H1 (cell line): Measurements from ENCODE around the gene TJP3. TPM values are rescaled to one million over a fixed set of nuclear protein-coding genes. Genes with fewer than 3 reads are reported as not detected.

Experiments used
- CTCF ChIA-PET: fragments of 300-600 bp; sonication (Branson Sonifier 250); formaldehyde crosslinking; loops from one replicate; lab custom pipeline; 2021; ENCODE audit not compliant: partially characterized antibody; lab: Charles Lee
- POLR2A ChIA-PET: fragments of 300-600 bp; sonication (Branson Sonifier 250); formaldehyde crosslinking; loops from one replicate; lab custom pipeline; 2021; ENCODE audit warnings: inconsistent platforms; ENCODE audit not compliant: partially characterized antibody; lab: Charles Lee
- DNase-seq, 2 experiments: peaks; one replicate each; pipeline versions ENCODE4 v3.0.0 to v3.0.0-alpha.2; 2010 to 2022; ENCODE audit warnings: low spot score in 2 of 2, low read depth in 1 of 2, mixed read lengths in 1 of 2
- FAIRE-seq: peaks from 2 replicates; lab custom pipeline; 2011; peaks lifted over from hg19 to GRCh38; lab: Jason Lieb, UNC
- H2AFZ ChIP-seq: 2 replicates; pipeline ENCODE4 v1.8.1; 2012; ENCODE audit warnings: low read length, inconsistent platforms
- H2AK5ac ChIP-seq: 2 replicates; pipeline ENCODE4 v1.6.1; 2013; ENCODE audit warnings: low read depth, low read length
- H2BK120ac ChIP-seq: replicated peaks from 2 replicates; pipeline ENCODE3; 2013; ENCODE audit warnings: low read depth, low read length, inconsistent platforms
- H2BK12ac ChIP-seq: 2 replicates; pipeline ENCODE4 v1.6.1; 2013; ENCODE audit warnings: low read depth, low read length
- H2BK15ac ChIP-seq: 2 replicates; pipeline ENCODE4 v1.6.1; 2013; ENCODE audit warnings: low read length
- H2BK20ac ChIP-seq: 2 replicates; pipeline ENCODE4 v1.6.1; 2013; ENCODE audit warnings: low read length
- H2BK5ac ChIP-seq: 2 replicates; pipeline ENCODE4 v1.6.1; 2013; ENCODE audit warnings: low read depth, low read length
- H3K14ac ChIP-seq: 2 replicates; pipeline ENCODE4 v1.6.1; 2013; ENCODE audit warnings: inconsistent platforms; ENCODE audit not compliant: insufficient read length
- H3K18ac ChIP-seq: 2 replicates; pipeline ENCODE4 v1.6.1; 2013; ENCODE audit warnings: low read length; ENCODE audit errors: extremely low read depth
- H3K23ac ChIP-seq: 2 replicates; pipeline ENCODE4 v1.6.1; 2013; ENCODE audit warnings: inconsistent platforms; ENCODE audit not compliant: insufficient read length
- H3K23me2 ChIP-seq: 2 replicates; pipeline ENCODE4 v1.6.1; 2013; ENCODE audit warnings: low read depth, low read length
- H3K27ac ChIP-seq: 2 replicates; pipeline ENCODE4 v1.6.1; 2011; ENCODE audit warnings: low read depth, low read length, inconsistent platforms
- H3K27me3 ChIP-seq, 4 experiments: replicated peaks in 1 of 4; 1 replicate in 1 of 4; 2 replicates in 3 of 4; pipeline versions ENCODE4 v1.6.1 to v1.8.1; 2011 to 2013; ENCODE audit warnings: low read length in 3 of 4, mild to moderate bottlenecking in 3 of 4, inconsistent platforms in 2 of 4, mixed read lengths in 2 of 4, moderate library complexity in 1 of 4; ENCODE audit not compliant: control insufficient read depth in 3 of 4, insufficient read depth in 3 of 4; ENCODE audit errors: extremely low read depth in 1 of 4
- H3K36me3 ChIP-seq, 4 experiments: 2 replicates each; pipeline versions ENCODE4 v1.6.1 to v1.8.1; 2011 to 2013; ENCODE audit warnings: mild to moderate bottlenecking in 4 of 4, low read length in 3 of 4, moderate library complexity in 2 of 4, control low read depth in 1 of 4, inconsistent platforms in 1 of 4; ENCODE audit not compliant: insufficient read depth in 4 of 4, control insufficient read depth in 2 of 4
- H3K4ac ChIP-seq: replicated peaks from 2 replicates; pipeline ENCODE3; 2013; ENCODE audit warnings: low read length, low read depth, mixed read lengths, inconsistent platforms; ENCODE audit not compliant: insufficient read length
- H3K4me1 ChIP-seq, 4 experiments: replicated peaks in 1 of 4; 1 replicate in 1 of 4; 2 replicates in 3 of 4; pipeline versions ENCODE4 v1.6.1 to v1.8.1; 2011 to 2013; ENCODE audit warnings: low read length in 3 of 4, inconsistent platforms in 2 of 4, mixed read lengths in 1 of 4; ENCODE audit not compliant: insufficient read depth in 4 of 4, control insufficient read depth in 3 of 4
- H3K4me2 ChIP-seq, 2 experiments: 2 replicates each; pipeline versions ENCODE4 v1.6.1 to v1.8.1; 2011 to 2013; ENCODE audit warnings: low read depth in 2 of 2, low read length in 2 of 2, control low read depth in 1 of 2, inconsistent platforms in 1 of 2, mild to moderate bottlenecking in 1 of 2; ENCODE audit not compliant: insufficient read depth in 1 of 2
- H3K4me3 ChIP-seq, 4 experiments: fragments of 200-600, 300-600 bp in 1 of 4; sonication (generic), shearing (Covaris generic), sonication (Bioruptor Twin) in 1 of 4; 2 replicates each; pipeline versions ENCODE4 v1.5.1 to v1.8.1; 2011 to 2016; ENCODE audit warnings: low read length in 4 of 4, low read depth in 3 of 4, control low read depth in 2 of 4, inconsistent platforms in 2 of 4, mild to moderate bottlenecking in 2 of 4, mixed read lengths in 1 of 4, moderate library complexity in 1 of 4; ENCODE audit not compliant: insufficient read depth in 2 of 4; ENCODE audit errors: extremely low read depth in 1 of 4
- H3K56ac ChIP-seq: replicated peaks from 2 replicates; pipeline ENCODE3; 2013; ENCODE audit warnings: low read depth, mild to moderate bottlenecking, mixed read lengths, low read length, inconsistent platforms; ENCODE audit not compliant: insufficient read length
- H3K79me1 ChIP-seq: 2 replicates; pipeline ENCODE4 v1.6.1; 2013; ENCODE audit warnings: low read depth, low read length, control low read depth
- H3K79me2 ChIP-seq, 2 experiments: 2 replicates each; pipeline versions ENCODE4 v1.6.1 to v1.8.1; 2012 to 2013; ENCODE audit warnings: low read length in 2 of 2, mild to moderate bottlenecking in 2 of 2, inconsistent platforms in 1 of 2; ENCODE audit not compliant: insufficient read depth in 2 of 2, control insufficient read depth in 1 of 2
- H3K9ac ChIP-seq, 4 experiments: replicated peaks in 1 of 4; 1 replicate in 1 of 4; 2 replicates in 3 of 4; pipeline versions ENCODE4 v1.6.1 to v1.8.1; 2011 to 2013; ENCODE audit warnings: low read depth in 3 of 4, low read length in 3 of 4, control low read depth in 2 of 4, mild to moderate bottlenecking in 2 of 4, moderate library complexity in 2 of 4, inconsistent platforms in 1 of 4; ENCODE audit errors: extremely low read depth in 1 of 4
- H3K9me3 ChIP-seq, 2 experiments: 2 replicates each; pipeline versions ENCODE4 v1.6.1 to v1.8.1; 2012 to 2013; ENCODE audit warnings: mild to moderate bottlenecking in 2 of 2, moderate library complexity in 2 of 2, control low read depth in 1 of 2, inconsistent platforms in 1 of 2, low read depth in 1 of 2, low read length in 1 of 2, mixed read lengths in 1 of 2; ENCODE audit not compliant: insufficient read depth in 2 of 2
- H4K20me1 ChIP-seq, 2 experiments: replicated peaks in 1 of 2; 2 replicates each; pipeline versions ENCODE3 to v1.8.1; 2011 to 2013; ENCODE audit warnings: inconsistent platforms in 2 of 2, low read length in 2 of 2, mild to moderate bottlenecking in 1 of 2; ENCODE audit not compliant: insufficient read depth in 2 of 2, control insufficient read depth in 1 of 2
- H4K5ac ChIP-seq: 2 replicates; pipeline ENCODE4 v1.6.1; 2013; ENCODE audit warnings: low read length, low read depth, mixed read lengths, inconsistent platforms; ENCODE audit not compliant: insufficient read length
- H4K8ac ChIP-seq: 2 replicates; pipeline ENCODE4 v1.8.0; 2013; ENCODE audit warnings: mild to moderate bottlenecking, moderate library complexity, low read length, inconsistent platforms; ENCODE audit not compliant: insufficient read depth; ENCODE audit errors: extremely low read depth
- H4K91ac ChIP-seq: replicated peaks from 2 replicates; pipeline ENCODE3; 2013; ENCODE audit warnings: low read length, mixed read lengths, inconsistent platforms; ENCODE audit not compliant: insufficient read length
- ATF3 ChIP-seq: IDR thresholded peaks from 2 replicates; pipeline ENCODE4 v1.6.1; 2011; ENCODE audit warnings: low read depth, mild to moderate bottlenecking, low read length; ENCODE audit not compliant: insufficient read depth
- CBX8 ChIP-seq: fragments of 300-800, 300-1000 bp; sonication (generic); IDR thresholded peaks from 2 replicates; pipeline ENCODE4 v1.7.1; 2016; ENCODE audit warnings: low read depth, low read length, borderline replicate concordance
- NRF1 ChIP-seq: IDR thresholded peaks from 2 replicates; pipeline ENCODE4 v1.6.1; 2011; ENCODE audit warnings: mild to moderate bottlenecking, low read depth, low read length, improper control_type of control experiment
- USF2 ChIP-seq: IDR thresholded peaks from 2 replicates; pipeline ENCODE4 v1.6.1; 2011; ENCODE audit warnings: low read length, improper control_type of control experiment
- WGBS, 2 experiments: shearing (Covaris generic) in 1 of 2; methylation state at CpG; one replicate each; pipeline versions ENCODE4 v1.1.6 to v1.1.7; 2013 to 2015; ENCODE audit warnings: low lambda C conversion rate in 2 of 2, mixed read lengths in 2 of 2, inconsistent platforms in 1 of 2, low coverage in 1 of 2, missing lambda C conversion rate in 1 of 2; ENCODE audit not compliant: insufficient replicate concordance in 2 of 2, insufficient coverage in 1 of 2, insufficient read length in 1 of 2; ENCODE audit errors: extremely low coverage in 1 of 2, missing lambda C conversion rate in 1 of 2; 5-methylcytosine and 5-hydroxymethylcytosine counted together
- polyA plus RNA-seq, 7 experiments: library from polyadenylated mRNA; depleted of rRNA in 3 of 7; stranded (reverse) in 5 of 7; unstranded in 2 of 7; fragments of >200 nt in 5 of 7; fragments of 200-250 nt in 2 of 7; gene quantifications; 1 replicate in 5 of 7; 2 replicates in 1 of 7; 4 replicates in 1 of 7; pipeline versions ENCODE4 v1.2.1 to v1.2.3, GENCODE V29; 2011 to 2013; ENCODE audit warnings: missing spikeins in 2 of 7, mixed read lengths in 2 of 7
- total RNA-seq: library from RNA; stranded (reverse); fragmentation: NEBNext Ultra II Directional; extraction: Animal tissue kit (Norgen Biotek cat#: 25700); gene quantifications from 2 replicates; pipeline ENCODE4 v1.2.1, GENCODE V29; 2021

TJP3 gene
- total and polyA plus RNA-seq, 2 of the 8 experiments (the other 6 are each of a cell fraction or from before 2014, with no cell fraction given) = 17.1 to 26.1 TPM

- Histone ChIP-seq H2BK120ac (no peak overlapping the region), H3K79me1 (peaks cover 12% of the 10 kb centered on the region; the same call in 1 of the 2 replicates)
- CTCF ChIA-PET = no interaction called here
Observed at GRCh38 chr19:3678188-3678587, 30.0 kb upstream of the TJP3 start.

More at GRCh38 chr19:3678188-3678587, 30.0 kb upstream of the TJP3 start:
- Histone ChIP-seq H4K91ac (no peak overlapping the region), H2BK12ac (no peak overlapping the region), H3K14ac (no peak overlapping the region), H3K18ac (no peak overlapping the region), H3K4me1 (peaks cover 0 to 19% (median 14%) of the 10 kb centered on the region in 4 experiments; a peak in 6 of 7 replicates), H4K20me1 (peaks cover 5 to 22% of the 10 kb centered on the region in 2 experiments), H3K4me3 (no peak overlapping the region), H3K4ac (no peak overlapping the region), H3K4me2 (no peak overlapping the region), H4K8ac (no peak overlapping the region), H3K27ac (no peak overlapping the region), H2BK20ac (no peak overlapping the region), H3K23ac (no peak overlapping the region), H2BK15ac (no peak overlapping the region), H3K27me3 (no peaks in the 10 kb centered on the region), H3K56ac (no peak overlapping the region), H4K5ac (no peak overlapping the region), H3K9me3 (no peaks in the 10 kb centered on the region), H2AFZ (no peak overlapping the region), H3K36me3 (no peaks in the 10 kb centered on the region), H3K9ac (no peak overlapping the region), H3K23me2 (peaks cover 10% of the 10 kb centered on the region; the same call in 1 of the 2 replicates), H3K79me2 (peaks cover 0 to 3% of the 10 kb centered on the region in 2 experiments; a peak in 1 of 4 replicates), H2AK5ac (no peak overlapping the region), H2BK5ac (no peak overlapping the region)
- POLR2A ChIA-PET = no interaction called here
- TF ChIP-seq USF2 = no peak
- no peak for TF ChIP-seq CBX8
- TF ChIP-seq ATF3 = no peak
- no peak for TF ChIP-seq NRF1
- DNase-seq (no peak), FAIRE-seq (no peak)
- 83 to 94% methylated on average over 2 to 3 of the region's 3 CpGs for WGBS, 2 experiments
